Measurements from ENCODE around the gene WDR19.
"Not testable (repeated sequence)": the region's sequence is repeated elsewhere in the genome, so short reads cannot be mapped to it uniquely, and the experiment has no call there.

WDR19 gene

GRCh38 chr4:39181905-39182638 lies at the start of gene WDR19:
WDR19 (plus strand) TSS chr4:39182529; CDS start chr4:39182558, 29 bp downstream.
- peak; percentile 99 for DNase-seq

GRCh38 chr4:39133623-39134022 lies 48.7 kb upstream of the WDR19 start:
- DNase-seq: no peak

- DNase-seq: peak; percentile 14
These were observed 47.5 kb upstream of the WDR19 start for GRCh38 chr4:39134683-39135306.

GRCh38 chr4:39138227-39138626 lies 44.1 kb upstream of the WDR19 start:
- DNase-seq: not testable (repeated sequence)

GRCh38 chr4:39146211-39146610 lies 36.1 kb upstream of the WDR19 start:
- no peak for DNase-seq

- no peak for DNase-seq
These were observed 28.3 kb upstream of the WDR19 start for GRCh38 chr4:39154009-39154408.

- DNase-seq: no peak
These were observed 24.8 kb upstream of the WDR19 start for GRCh38 chr4:39157520-39157919.

- no peak for DNase-seq
These were observed 16.2 kb upstream of the WDR19 start for GRCh38 chr4:39166177-39166576.

- no peak for DNase-seq
These were observed 15.7 kb upstream of the WDR19 start for GRCh38 chr4:39166669-39167068.

- no peak for DNase-seq
These were observed 12.9 kb upstream of the WDR19 start for GRCh38 chr4:39169426-39169825.

GRCh38 chr4:39170301-39170700 lies 12.0 kb upstream of the WDR19 start:
- no peak for DNase-seq

GRCh38 chr4:39178706-39179105 lies 3.6 kb upstream of the WDR19 start:
- no peak for DNase-seq

- DNase-seq: no peak
These were observed 2.6 kb upstream of the WDR19 start for GRCh38 chr4:39179681-39180080.

GRCh38 chr4:39180629-39181028 lies 1.7 kb upstream of the WDR19 start:
- DNase-seq: not testable (repeated sequence)

- no peak for DNase-seq
These were observed 817 bp upstream of the WDR19 start for GRCh38 chr4:39181520-39181904.

GRCh38 chr4:39201963-39202362 lies 19.6 kb downstream of the WDR19 start:
- no peak for DNase-seq

- no peak for DNase-seq
These were observed 22.2 kb downstream of the WDR19 start for GRCh38 chr4:39204543-39204942.

- DNase-seq: no peak
These were observed 22.7 kb downstream of the WDR19 start for GRCh38 chr4:39205000-39205399.

- no peak for DNase-seq
These were observed 23.1 kb downstream of the WDR19 start for GRCh38 chr4:39205476-39205875.

- no peak for DNase-seq
These were observed 45.6 kb downstream of the WDR19 start for GRCh38 chr4:39227906-39228305.

- DNase-seq: no peak
These were observed 46.0 kb downstream of the WDR19 start for GRCh38 chr4:39228377-39228776.

- DNase-seq: no peak
These were observed 48.1 kb downstream of the WDR19 start for GRCh38 chr4:39230462-39230861.

- DNase-seq: no peak
These were observed 49.3 kb downstream of the WDR19 start for GRCh38 chr4:39231660-39232059.

- no peak for DNase-seq
These were observed 49.8 kb downstream of the WDR19 start for GRCh38 chr4:39232100-39232499.

GRCh38 chr4:39233114-39233513 lies 50.8 kb downstream of the WDR19 start:
- no peak for DNase-seq
